Measurements from ENCODE around the gene EME2.

The EME2 gene

GRCh38 chr16:1820096-1820945, 47.7 kb downstream of the EME2 start:
- ATAC-seq: no peak

- ATAC-seq: no peak
These were observed 48.3 kb downstream of the EME2 start for GRCh38 chr16:1820946-1821290.

- no peak for ATAC-seq
These were observed 49.4 kb downstream of the EME2 start for GRCh38 chr16:1821861-1822611.

GRCh38 chr16:1822801-1823200, 50.2 kb downstream of the EME2 start:
- ATAC-seq: no peak

GRCh38 chr16:1823821-1824220, 51.2 kb downstream of the EME2 start:
- ATAC-seq: no peak

- no peak for ATAC-seq
These were observed 52.8 kb downstream of the EME2 start for GRCh38 chr16:1825381-1825863.

Data from activated CD4-positive, CD25-positive, alpha-beta regulatory T cell treated with anti-CD3 and anti-CD28 coated beads, Interleukin-2, amount 50 U/mL, for 24 hours (primary cell).